Endothelial cell of umbilical vein (primary cell): Measurements from ENCODE around the gene GRHPR. TPM values are rescaled to one million over a fixed set of nuclear protein-coding genes. Genes with fewer than 3 reads are reported as not detected.

Source experiments
- BruUV-seq: library from RNA; stranded (reverse); fragments of 400-500 nt; replicated peaks from 2 replicates; lab custom pipeline; 2021; lab: Mats Ljungman, UMichigan
- CTCF ChIA-PET: fragments of 300-600, 350-600 bp; sonication (Branson Sonifier 250); formaldehyde crosslinking; loops from one replicate; lab custom pipeline; 2021; ENCODE audit warnings: antibody characterized with exemption, inconsistent platforms; lab: Charles Lee
- POLR2A ChIA-PET: fragments of 300-600, 350-600 bp; sonication (Branson Sonifier 250); formaldehyde crosslinking; loops from one replicate; lab custom pipeline; 2021; ENCODE audit warnings: antibody characterized with exemption, inconsistent platforms; lab: Charles Lee
- DNase-seq: peaks from one replicate; pipeline ENCODE4 v3.0.0-alpha.2; 2011; ENCODE audit warnings: low read depth, low spot score
- FAIRE-seq: peaks from 2 replicates; lab custom pipeline; 2011; peaks lifted over from hg19 to GRCh38; lab: Jason Lieb, UNC
- H2AFZ ChIP-seq: 2 replicates; pipeline ENCODE4 v1.6.0; 2012; ENCODE audit warnings: low read depth, low read length, control low read depth, inconsistent platforms
- H3K27ac ChIP-seq: 2 replicates; pipeline ENCODE4 v1.5.1; 2011; ENCODE audit warnings: low read depth, mild to moderate bottlenecking, control low read depth, low read length, moderate library complexity; ENCODE audit not compliant: insufficient read depth
- H3K27me3 ChIP-seq, 2 experiments: 2 replicates each; pipeline versions ENCODE4 v1.6.0 to v1.6.1; 2011; ENCODE audit warnings: low read length in 2 of 2, mixed read lengths in 1 of 2; ENCODE audit not compliant: control insufficient read depth in 2 of 2, insufficient read depth in 2 of 2
- H3K36me3 ChIP-seq, 2 experiments: 2 replicates in 1 of 2; 3 replicates in 1 of 2; pipeline ENCODE4 v1.5.1; 2011; ENCODE audit warnings: low read length in 2 of 2, mild to moderate bottlenecking in 1 of 2, moderate library complexity in 1 of 2; ENCODE audit not compliant: control insufficient read depth in 2 of 2, insufficient read depth in 2 of 2; ENCODE audit errors: extremely low read depth in 1 of 2
- H3K4me1 ChIP-seq: 3 replicates; pipeline ENCODE4 v1.5.1; 2011; ENCODE audit warnings: mild to moderate bottlenecking, low read length; ENCODE audit not compliant: control insufficient read depth, insufficient read depth; ENCODE audit errors: extremely low read depth
- H3K4me2 ChIP-seq: 2 replicates; pipeline ENCODE4 v1.6.1; 2011; ENCODE audit warnings: low read length, control low read depth, mixed read lengths; ENCODE audit not compliant: insufficient read depth
- H3K4me3 ChIP-seq, 3 experiments: fragments of 200-600 bp in 1 of 3; sonication (generic), shearing (Covaris generic) in 1 of 3; replicated peaks in 1 of 3; 2 replicates each; pipeline ENCODE4 v1.5.1; 2011 to 2016; ENCODE audit warnings: control low read depth in 3 of 3, low read length in 3 of 3, mild to moderate bottlenecking in 2 of 3, inconsistent platforms in 1 of 3, low read depth in 1 of 3, moderate library complexity in 1 of 3; ENCODE audit not compliant: insufficient read depth in 1 of 3
- H3K79me2 ChIP-seq: 2 replicates; pipeline ENCODE4 v1.6.0; 2012; ENCODE audit warnings: low read length, inconsistent platforms; ENCODE audit not compliant: control insufficient read depth, insufficient read depth
- H3K9ac ChIP-seq: replicated peaks from 2 replicates; pipeline ENCODE3; 2011; ENCODE audit warnings: low read length, control low read depth; ENCODE audit not compliant: insufficient read depth; ENCODE audit errors: extremely low read depth
- H3K9me1 ChIP-seq: replicated peaks from 3 replicates; pipeline ENCODE4 v1.6.0; 2011; ENCODE audit warnings: mild to moderate bottlenecking, low read length; ENCODE audit not compliant: control insufficient read depth, insufficient read depth; ENCODE audit errors: extremely low read depth
- H3K9me3 ChIP-seq: replicated peaks from 2 replicates; pipeline ENCODE4 v1.5.1; 2012; ENCODE audit warnings: low read length, inconsistent platforms; ENCODE audit not compliant: control insufficient read depth, insufficient read depth
- H4K20me1 ChIP-seq: replicated peaks from 2 replicates; pipeline ENCODE3; 2011; ENCODE audit warnings: mild to moderate bottlenecking, low read length; ENCODE audit not compliant: control insufficient read depth, insufficient read depth; ENCODE audit errors: extremely low read depth
- CTCF ChIP-seq, 2 donors: IDR thresholded peaks; 1 replicate in 1 of 2; 2 replicates in 1 of 2; pipeline ENCODE4 v1.5.1; 2011; ENCODE audit warnings: low read length in 2 of 2, mild to moderate bottlenecking in 2 of 2, moderate library complexity in 2 of 2, control low read depth in 1 of 2, inconsistent platforms in 1 of 2, low read depth in 1 of 2; ENCODE audit not compliant: insufficient read depth in 1 of 2; ENCODE audit errors: extremely low read depth in 1 of 2
- EZH2 ChIP-seq: IDR thresholded peaks from 2 replicates; pipeline ENCODE4 v1.6.1; 2012; ENCODE audit warnings: borderline replicate concordance, low read depth, mild to moderate bottlenecking, moderate library complexity, low read length, inconsistent platforms; ENCODE audit not compliant: severe bottlenecking
- FOS ChIP-seq: IDR thresholded peaks from 2 replicates; pipeline ENCODE4 v1.6.1; 2011; ENCODE audit warnings: mild to moderate bottlenecking, low read length, moderate library complexity, borderline replicate concordance; ENCODE audit not compliant: insufficient read depth
- GATA2 ChIP-seq: IDR thresholded peaks from 2 replicates; pipeline ENCODE4 v1.7.0; 2011; ENCODE audit warnings: low read depth, mild to moderate bottlenecking, moderate library complexity, mixed read lengths, low read length; ENCODE audit not compliant: insufficient read length, insufficient read depth
- JUN ChIP-seq: IDR thresholded peaks from 2 replicates; pipeline ENCODE4 v1.6.1; 2011; ENCODE audit warnings: borderline replicate concordance, low read depth; ENCODE audit not compliant: insufficient read length, insufficient read depth
- MAX ChIP-seq: IDR thresholded peaks from 2 replicates; pipeline ENCODE4 v1.6.1; 2011; ENCODE audit not compliant: insufficient read depth, insufficient read length
- MYC ChIP-seq: IDR thresholded peaks from one replicate; pipeline ENCODE4 v1.6.1; 2011; ENCODE audit warnings: mild to moderate bottlenecking, low read depth, low read length
- POLR2A ChIP-seq: IDR thresholded peaks from 2 replicates; pipeline ENCODE4 v1.6.1; 2012; ENCODE audit warnings: low read depth, mild to moderate bottlenecking, control low read depth, low read length
- POLR2AphosphoS5 ChIP-seq: IDR thresholded peaks from 2 replicates; pipeline ENCODE4 v1.6.1; 2012; ENCODE audit warnings: low read depth, mild to moderate bottlenecking, control low read depth, low read length, moderate library complexity; ENCODE audit not compliant: insufficient read depth
- dilution Hi-C: fragments of 300-500 bp; cut with MboI; formaldehyde crosslinking; loops from one replicate; pipeline ENCODE4 v1.15.0; 2019; ENCODE audit warnings: low sequenced_read_pairs; ENCODE audit not compliant: extremely low pct_ligation_motif_present
- intact Hi-C: fragments of 100-400 bp; cut with micrococcal nuclease; formaldehyde crosslinking; loops from one replicate; pipeline ENCODE4 v1.10.0; 2022
- polyA plus RNA-seq, 4 experiments: library from polyadenylated mRNA; depleted of rRNA in 3 of 4; stranded (reverse) in 3 of 4; unstranded in 1 of 4; fragments of >200 nt; gene quantifications; 2 replicates each; pipeline versions ENCODE4 v1.2.1 to v1.2.3, GENCODE V29; 2011 to 2012; ENCODE audit warnings: missing spikeins in 1 of 4
- total RNA-seq: library from RNA; stranded (reverse); gene quantifications from 2 replicates; pipeline ENCODE4 v1.2.3, GENCODE V29; 2021

Gene GRHPR
- total and polyA plus RNA-seq, 2 donors (not counting 3 experiments of a cell fraction or from before 2014, with no cell fraction given): 91.2 to 247 TPM

- Histone ChIP-seq H3K4me2 (no peak overlapping the region), H3K9me1 (no peaks in the 10 kb centered on the region), H3K79me2 (peaks cover 25% of the 10 kb centered on the region), H3K4me3 (no peak overlapping the region), H3K36me3 (peaks cover 3 to 22% of the 10 kb centered on the region in 2 experiments), H3K4me1 (no peaks in the 10 kb centered on the region), H3K9ac (no peak overlapping the region), H4K20me1 (peaks cover 4% of the 10 kb centered on the region), H2AFZ (no peak overlapping the region), H3K27ac (no peak overlapping the region), H3K9me3 (no peaks in the 10 kb centered on the region), H3K27me3 (no peaks in the 10 kb centered on the region)
- no peak for DNase-seq
- FAIRE-seq: no peak
- intact Hi-C loops: no loop called here
- dilution Hi-C loops: no loop called here
- BruUV-seq: no TSS peak
- POLR2A ChIA-PET: no interaction called here
- CTCF ChIA-PET: no interaction called here
- TF ChIP-seq MYC (no peak), GATA2 (no peak), MAX (no peak), CTCF (IDR thresholded peaks at IDR 0.05; ENCODE audit: extremely low read depth in 1 of 2, insufficient read depth in 1 of 2, low read depth in 1 of 2, low read length in 2 of 2) (no peak), POLR2AphosphoS5 (no peak), EZH2 (no peak), JUN (no peak), FOS (no peak), POLR2A (no peak)
Measured at GRCh38 chr9:37444890-37445289, 22.4 kb downstream of the GRHPR start.
